ENCODE results near the gene ACADVL. TPM values are rescaled to one million over a fixed set of nuclear protein-coding genes. Genes with fewer than 3 reads are reported as not detected.

The ACADVL gene
- total RNA-seq, 6 experiments from 2014 or later, result 378 to 463 (median 405) TPM

- DNase-seq, result no peak
- H3K9me3 Mint-ChIP-seq, result no peaks in the 10 kb centered on the region
- peak overlapping the region; percentile 51 for H3K27ac Mint-ChIP-seq
- H3K36me3 Mint-ChIP-seq (ENCODE audit: low read depth), result peaks cover 40% of the 10 kb centered on the region
- peaks cover 19% of the 10 kb centered on the region for H3K27me3 Mint-ChIP-seq (ENCODE audit: insufficient read depth)
- H3K4me3 Mint-ChIP-seq, result no peak overlapping the region
- peaks cover 43% of the 10 kb centered on the region for H3K4me1 Mint-ChIP-seq (ENCODE audit: low read depth)
- no peak for TF ChIP-seq CTCF (IDR thresholded peaks at IDR 0.05)
Measured at GRCh38 chr17:7224110-7224509, 4.4 kb downstream of the ACADVL start.

- peaks cover 46% of the 10 kb centered on the region for H3K36me3 Mint-ChIP-seq (ENCODE audit: low read depth)
- peaks cover 37% of the 10 kb centered on the region for H3K4me1 Mint-ChIP-seq (ENCODE audit: low read depth)
- no peak for TF ChIP-seq CTCF (IDR thresholded peaks at IDR 0.05)
- H3K27ac Mint-ChIP-seq, result no peak overlapping the region
- peaks cover 18% of the 10 kb centered on the region for H3K27me3 Mint-ChIP-seq (ENCODE audit: insufficient read depth)
- DNase-seq, result no peak
- no peak overlapping the region for H3K4me3 Mint-ChIP-seq
- no peaks in the 10 kb centered on the region for H3K9me3 Mint-ChIP-seq
Measured at GRCh38 chr17:7224661-7225111, 4.9 kb downstream of the ACADVL start.

- H3K4me1 Mint-ChIP-seq (ENCODE audit: low read depth), result peaks cover 35% of the 10 kb centered on the region
- peaks cover 9% of the 10 kb centered on the region for H3K27me3 Mint-ChIP-seq (ENCODE audit: insufficient read depth)
- DNase-seq, result no peak
- TF ChIP-seq CTCF (IDR thresholded peaks at IDR 0.05), result no peak
- H3K4me3 Mint-ChIP-seq, result no peak overlapping the region
- H3K9me3 Mint-ChIP-seq, result no peaks in the 10 kb centered on the region
- H3K27ac Mint-ChIP-seq, result no peak overlapping the region
- peaks cover 43% of the 10 kb centered on the region for H3K36me3 Mint-ChIP-seq (ENCODE audit: low read depth)
Measured at GRCh38 chr17:7225711-7226331, 6.1 kb downstream of the ACADVL start.

- TF ChIP-seq CTCF (IDR thresholded peaks at IDR 0.05), result no peak
- Mint-ChIP-seq H3K27ac (no peak overlapping the region), H3K4me1 (ENCODE audit: low read depth) (peaks cover 30% of the 10 kb centered on the region), H3K9me3 (no peaks in the 10 kb centered on the region), H3K4me3 (no peak overlapping the region), H3K27me3 (ENCODE audit: insufficient read depth) (peaks cover 3% of the 10 kb centered on the region), H3K36me3 (ENCODE audit: low read depth) (peaks cover 38% of the 10 kb centered on the region)
- no peak for DNase-seq
Measured at GRCh38 chr17:7226721-7227710, 7.3 kb downstream of the ACADVL start.

GRCh38 chr17:7228920-7229319, 9.2 kb downstream of the ACADVL start:
- Mint-ChIP-seq H3K36me3 (ENCODE audit: low read depth) (peaks cover 43% of the 10 kb centered on the region), H3K27me3 (ENCODE audit: insufficient read depth) (no peaks in the 10 kb centered on the region; the same call in none of the 2 replicates), H3K4me1 (ENCODE audit: low read depth) (peaks cover 34% of the 10 kb centered on the region), H3K9me3 (no peaks in the 10 kb centered on the region), H3K27ac (no peak overlapping the region), H3K4me3 (no peak overlapping the region)
- TF ChIP-seq CTCF (IDR thresholded peaks at IDR 0.05), result no peak
- no peak for DNase-seq

Data from HFFc6 (cell line).